Activated CD4-positive, alpha-beta T cell treated with anti-CD3 and anti-CD28 coated beads, Interleukin-2, Interleukin-4, amounts not matched to agents 100 ng/mL and 50 ng/mL, durations not matched to agents 16 hours and 8 hours (primary cell): ENCODE measurements around the gene OR51E1.

Experiments
- DNase-seq: peaks from one replicate; pipeline ENCODE4 v3.0.0-alpha.2; 2020; ENCODE audit warnings: low spot score

OR51E1 gene

DNA sequence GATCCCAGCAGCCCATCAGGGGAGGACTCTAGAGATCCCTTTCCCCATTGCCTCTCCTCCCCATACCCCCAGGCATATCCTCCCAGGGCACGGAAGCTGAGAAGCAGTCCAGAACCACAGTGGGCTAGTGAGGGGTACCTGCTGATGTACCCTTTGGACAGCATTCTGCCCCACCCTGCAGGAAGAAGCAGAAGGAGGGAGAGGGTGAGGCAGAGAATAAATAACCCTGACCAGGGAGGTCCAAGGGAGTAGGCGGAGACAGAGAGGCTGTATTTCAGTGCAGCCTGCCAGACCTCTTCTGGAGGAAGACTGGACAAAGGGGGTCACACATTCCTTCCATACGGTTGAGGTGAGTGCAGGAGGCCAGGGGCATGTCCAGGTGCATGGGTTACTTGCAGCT lies at the start of gene OR51E1:
OR51E1 (plus strand) TSS at position 301 of the 400 bp plus-strand sequence. CDS start 8,545 bp downstream, outside the sequence.
- no peak for DNase-seq

DNA sequence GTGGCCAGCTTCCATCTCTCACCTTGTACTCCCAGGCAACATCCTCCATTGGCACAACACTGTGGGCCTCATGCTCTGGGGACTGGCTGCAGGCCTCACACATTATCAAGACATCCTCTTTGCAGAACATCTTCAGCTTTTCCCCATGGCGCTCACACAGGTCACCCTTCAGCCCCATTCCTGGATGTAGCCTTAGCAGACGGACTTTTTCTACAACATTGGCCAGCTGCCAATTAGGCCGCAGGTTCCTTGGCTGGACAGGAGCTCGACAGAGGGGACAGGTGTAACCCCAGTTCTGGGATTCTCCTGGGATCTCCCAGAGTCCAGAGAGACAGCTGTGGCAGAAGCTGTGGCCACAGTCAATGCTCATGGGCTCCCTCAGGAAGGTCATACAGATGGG lies 38.7 kb upstream of the OR51E1 start:
- DNase-seq: no peak

GRCh38 chr11:4606231-4607015 lies 37.4 kb upstream of the OR51E1 start:
- no peak for DNase-seq

DNA sequence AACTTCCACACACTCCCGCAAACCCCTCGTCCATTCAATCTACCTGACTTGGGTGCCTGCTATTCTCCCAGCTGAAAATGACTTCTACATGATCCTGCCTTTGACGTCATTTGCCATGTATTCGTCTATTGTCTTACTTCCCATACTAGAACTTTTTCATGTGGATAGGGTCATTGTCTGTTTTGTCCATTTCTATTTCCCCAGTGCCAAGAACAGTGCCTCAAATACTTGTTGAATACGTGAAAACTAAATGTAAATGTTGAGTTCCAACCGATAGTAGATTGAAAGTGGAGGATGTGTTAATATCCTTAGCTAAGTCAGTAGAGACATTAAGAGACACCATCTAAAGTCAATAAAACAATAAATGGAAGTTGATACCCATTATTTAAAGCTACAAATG lies 36.7 kb upstream of the OR51E1 start:
- no peak for DNase-seq

GRCh38 chr11:4607781-4608666 lies 35.8 kb upstream of the OR51E1 start, which contains the start of gene TRIM68:
TSS of gene TRIM68 (minus strand) at chr11:4608231. CDS start at chr11:4605504, 2,727 bp downstream.
- peak; percentile 97 for DNase-seq

GRCh38 chr11:4610258-4610935 lies 33.4 kb upstream of the OR51E1 start:
- DNase-seq: peak; percentile 39

DNA sequence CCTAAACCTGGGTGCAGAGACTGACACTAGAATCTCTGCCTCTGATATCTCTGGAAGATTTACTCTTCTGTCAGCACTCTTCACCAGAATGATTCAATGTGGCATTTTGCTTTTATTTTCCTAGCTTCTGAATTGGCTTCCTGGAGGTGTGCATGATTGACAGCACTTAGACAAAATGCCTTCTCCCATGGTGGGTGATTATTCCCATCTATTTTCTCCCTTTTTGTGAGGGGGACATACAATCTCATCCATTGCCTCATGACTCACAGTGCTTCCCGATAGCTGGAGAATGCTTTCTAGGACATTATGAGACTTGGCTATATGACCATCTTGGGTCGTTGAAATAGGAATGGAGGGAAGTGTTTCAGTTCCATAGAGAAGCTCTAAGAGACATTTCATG lies 31.8 kb upstream of the OR51E1 start:
- no peak for DNase-seq

GRCh38 chr11:4615856-4616444 lies 27.8 kb upstream of the OR51E1 start:
- DNase-seq: no peak

GRCh38 chr11:4619514-4619913 lies 24.3 kb upstream of the OR51E1 start:
- DNase-seq: no peak

- DNase-seq: peak; percentile 69
Observed at GRCh38 chr11:4626207-4627099, 17.3 kb upstream of the OR51E1 start.

GRCh38 chr11:4636136-4636535 lies 7.6 kb upstream of the OR51E1 start:
- no peak for DNase-seq

GRCh38 chr11:4636962-4637661 lies 6.7 kb upstream of the OR51E1 start, which contains the start of gene OR51D1:
TSS of gene OR51D1 (plus strand) at chr11:4637477. CDS start at chr11:4639791, 2,314 bp downstream.
- DNase-seq: peak; percentile 76

- DNase-seq: no peak
Observed at GRCh38 chr11:4637662-4638047, 6.1 kb upstream of the OR51E1 start.

DNA sequence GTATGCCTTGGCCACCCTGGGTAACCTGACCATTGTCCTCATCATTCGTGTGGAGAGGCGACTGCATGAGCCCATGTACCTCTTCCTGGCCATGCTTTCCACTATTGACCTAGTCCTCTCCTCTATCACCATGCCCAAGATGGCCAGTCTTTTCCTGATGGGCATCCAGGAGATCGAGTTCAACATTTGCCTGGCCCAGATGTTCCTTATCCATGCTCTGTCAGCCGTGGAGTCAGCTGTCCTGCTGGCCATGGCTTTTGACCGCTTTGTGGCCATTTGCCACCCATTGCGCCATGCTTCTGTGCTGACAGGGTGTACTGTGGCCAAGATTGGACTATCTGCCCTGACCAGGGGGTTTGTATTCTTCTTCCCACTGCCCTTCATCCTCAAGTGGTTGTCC lies 3.9 kb upstream of the OR51E1 start:
- no peak for DNase-seq

DNA sequence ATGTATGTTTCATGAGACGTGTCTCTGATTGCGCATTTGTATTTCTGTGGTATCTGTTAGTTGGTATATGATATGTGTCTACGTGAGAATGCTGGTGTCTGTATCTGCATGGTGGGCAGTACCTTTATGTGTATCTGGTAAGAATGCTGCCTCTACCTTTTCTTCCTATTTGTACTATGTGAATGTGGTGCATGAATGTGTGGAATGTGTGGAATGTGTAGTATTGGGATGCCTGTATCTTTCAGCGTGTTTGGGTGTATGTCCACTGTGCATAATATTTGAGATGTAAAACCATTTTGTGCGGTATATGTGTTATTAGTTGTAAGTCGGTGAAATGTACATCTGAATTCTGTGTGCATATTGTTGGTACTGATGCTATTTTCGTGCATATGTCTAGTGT lies 2.3 kb upstream of the OR51E1 start:
- no peak for DNase-seq

DNA sequence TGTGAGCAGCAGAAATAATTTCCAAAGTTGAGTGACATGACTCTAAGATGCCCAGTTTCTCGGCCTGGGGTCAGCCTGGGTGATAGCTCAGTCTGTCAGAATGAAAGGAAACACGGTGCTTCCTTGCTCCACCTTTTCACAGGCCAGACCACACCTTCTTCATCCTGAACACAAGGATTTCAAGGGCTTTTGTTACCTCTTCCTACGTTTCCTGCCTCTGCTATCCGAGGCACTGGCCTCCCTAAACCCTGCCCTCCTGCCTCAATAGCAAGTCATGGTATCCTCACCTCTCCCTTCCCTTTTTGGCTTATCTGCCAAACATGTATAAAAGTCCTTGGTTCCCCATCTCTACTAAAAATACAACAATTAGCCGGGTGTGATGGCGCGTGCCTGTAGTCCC lies 1.7 kb upstream of the OR51E1 start:
- DNase-seq: no peak

DNA sequence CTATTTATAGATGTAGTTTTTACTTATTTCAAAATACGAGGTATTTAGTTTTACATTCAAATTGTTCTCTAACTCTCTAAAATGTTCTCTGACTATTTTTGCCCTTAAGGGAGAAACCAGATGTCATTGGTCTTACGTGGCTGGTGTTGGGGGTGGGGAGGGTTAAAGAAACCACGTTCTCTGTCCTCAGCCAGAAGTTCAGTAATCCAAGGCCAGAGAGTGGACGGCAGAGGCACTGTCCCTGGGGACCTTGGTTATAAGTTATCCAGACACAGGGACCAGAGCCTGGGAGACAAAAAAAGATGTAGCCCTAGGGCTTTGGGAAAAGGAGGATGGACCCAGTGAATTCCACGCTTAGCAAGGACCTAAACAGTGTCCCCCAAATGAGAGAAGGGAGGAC lies 706 bp upstream of the OR51E1 start:
- no peak for DNase-seq

GRCh38 chr11:4644233-4644632 lies 451 bp downstream of the OR51E1 start:
- DNase-seq: no peak

GRCh38 chr11:4645974-4646373 lies 2.2 kb downstream of the OR51E1 start:
- no peak for DNase-seq

- no peak for DNase-seq
Observed at GRCh38 chr11:4647766-4648165, 4.0 kb downstream of the OR51E1 start.
